ENCODE measurements around the gene RAB25.
"Not testable (repeated sequence)": the region's sequence is repeated elsewhere in the genome, so short reads cannot be mapped to it uniquely, and the experiment has no call there.

Gene RAB25

GRCh38 chr1:156067262-156067661 is 6.3 kb downstream of the RAB25 start:
- no peak overlapping the region for H3K4me3 ChIP-seq (ENCODE audit: low read depth, low read length)
- no peak for TF ChIP-seq CTCF (IDR thresholded peaks at IDR 0.05; ENCODE audit: borderline replicate concordance, insufficient read depth, low read depth, low read length)

GRCh38 chr1:156069490-156070455 is 8.8 kb downstream of the RAB25 start:
- H3K4me3 ChIP-seq (ENCODE audit: low read depth, low read length) = no peak overlapping the region
- no peak for TF ChIP-seq CTCF (IDR thresholded peaks at IDR 0.05; ENCODE audit: borderline replicate concordance, insufficient read depth, low read depth, low read length)

GRCh38 chr1:156070548-156070947 is 9.6 kb downstream of the RAB25 start:
- no peak overlapping the region for H3K4me3 ChIP-seq (ENCODE audit: low read depth, low read length)
- TF ChIP-seq CTCF (IDR thresholded peaks at IDR 0.05; ENCODE audit: borderline replicate concordance, insufficient read depth, low read depth, low read length) = no peak

GRCh38 chr1:156071332-156071816 is 10.4 kb downstream of the RAB25 start:
- H3K4me3 ChIP-seq (ENCODE audit: low read depth, low read length) = not testable (repeated sequence)

- no peak for TF ChIP-seq CTCF (IDR thresholded peaks at IDR 0.05; ENCODE audit: borderline replicate concordance, insufficient read depth, low read depth, low read length)
- no peak overlapping the region for H3K4me3 ChIP-seq (ENCODE audit: low read depth, low read length)
Observed at GRCh38 chr1:156072251-156072650, 11.3 kb downstream of the RAB25 start.

GRCh38 chr1:156073110-156073687 is 12.2 kb downstream of the RAB25 start:
- no peak overlapping the region for H3K4me3 ChIP-seq (ENCODE audit: low read depth, low read length)
- TF ChIP-seq CTCF (IDR thresholded peaks at IDR 0.05; ENCODE audit: borderline replicate concordance, insufficient read depth, low read depth, low read length) = no peak

GRCh38 chr1:156073740-156074139 is 12.8 kb downstream of the RAB25 start:
- TF ChIP-seq CTCF (IDR thresholded peaks at IDR 0.05; ENCODE audit: borderline replicate concordance, insufficient read depth, low read depth, low read length) = no peak
- H3K4me3 ChIP-seq (ENCODE audit: low read depth, low read length) = no peak overlapping the region
